HG02571 (cell line): ENCODE data around the gene FBRSL1.

Experiments
- ATAC-seq: cut with Tn5 transposase; IDR thresholded peaks from one replicate; pipeline ENCODE4 v1.9.1; 2021; ENCODE audit warnings: mild to moderate bottlenecking, moderate library complexity; ENCODE audit not compliant: unreplicated experiment

FBRSL1 gene

GRCh38 chr12:132495629-132496357 lies 5.8 kb downstream of the FBRSL1 start:
- no peak for ATAC-seq

DNA sequence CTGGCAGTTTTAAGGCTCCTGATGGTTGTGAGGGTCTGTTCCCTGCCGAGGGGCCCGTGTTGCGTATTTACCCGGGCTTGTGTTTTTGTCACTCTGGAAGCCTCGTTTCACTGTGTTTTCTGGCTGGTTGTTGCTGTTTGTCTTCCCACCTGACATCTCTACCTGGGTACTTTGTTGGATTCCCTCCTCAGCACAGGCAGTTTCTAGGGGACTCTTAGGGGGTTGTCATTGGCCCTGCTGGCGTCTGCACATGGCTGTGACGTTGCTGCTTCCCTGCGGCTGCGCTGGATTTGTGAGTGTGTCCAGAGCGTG lies 6.4 kb downstream of the FBRSL1 start:
- no peak for ATAC-seq

DNA sequence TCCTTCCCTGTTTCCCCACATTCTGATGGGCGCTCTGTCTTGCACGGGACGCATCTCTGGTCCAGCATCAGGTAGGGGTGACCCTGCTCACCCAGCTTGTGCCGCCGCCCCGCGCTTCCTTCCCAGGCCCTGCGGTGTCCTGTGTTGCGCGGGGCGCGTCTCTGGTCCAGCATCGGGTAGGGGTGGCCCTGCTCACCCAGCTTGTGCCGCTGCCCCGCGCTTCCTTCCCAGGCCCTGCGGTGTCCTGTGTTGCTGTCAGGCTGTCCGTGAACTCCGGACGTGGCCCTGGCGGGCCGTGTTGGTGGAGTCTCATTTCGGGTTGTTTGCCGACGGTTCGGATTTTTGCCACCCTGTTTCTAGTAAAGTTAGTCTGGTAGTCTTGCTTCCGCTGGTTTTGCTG lies 6.8 kb downstream of the FBRSL1 start:
- no peak for ATAC-seq

DNA sequence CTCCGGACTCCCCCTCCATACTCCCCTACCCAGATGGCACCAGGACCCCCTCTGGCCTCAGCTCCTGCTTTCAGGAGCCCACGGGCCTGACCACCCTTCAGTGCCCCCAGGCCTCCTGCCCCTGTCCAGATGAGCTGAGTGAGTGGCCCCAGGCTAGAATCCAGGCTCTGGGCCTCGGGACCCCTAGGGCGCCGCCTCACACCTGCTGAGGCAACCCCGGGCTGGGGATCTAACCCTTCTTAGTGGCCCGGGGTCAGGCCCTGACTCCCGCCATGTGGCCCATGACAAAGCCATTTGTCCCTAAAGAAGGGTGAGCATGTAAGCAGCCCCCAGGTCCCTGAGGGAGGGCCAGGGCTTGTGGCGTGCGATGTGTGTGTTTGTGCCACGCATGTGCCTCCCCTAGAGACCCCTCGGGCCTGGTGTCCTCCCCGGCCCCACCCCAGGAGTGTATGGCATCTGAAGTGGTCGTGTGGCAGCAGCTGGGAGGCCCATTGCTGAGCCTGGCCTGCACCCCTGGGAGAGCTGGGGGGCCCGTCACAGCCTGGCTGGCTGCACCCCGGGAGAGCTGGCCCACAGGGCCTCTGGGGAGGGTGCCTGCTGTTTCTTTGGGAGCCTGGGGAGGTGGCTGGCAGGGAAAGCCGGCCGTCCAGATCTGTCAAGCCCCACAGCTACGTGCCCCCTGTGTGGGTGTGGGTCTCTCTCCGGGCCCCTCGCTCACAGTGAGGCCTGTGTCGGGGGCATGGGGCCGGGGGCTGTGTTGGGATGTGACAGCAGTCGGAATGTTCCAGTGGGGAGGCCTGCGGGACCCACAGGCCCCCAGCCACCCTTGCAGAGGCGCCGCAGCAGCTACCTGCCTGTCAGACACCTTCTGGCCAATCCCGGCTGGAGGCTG lies 7.8 kb downstream of the FBRSL1 start:
- no peak for ATAC-seq

DNA sequence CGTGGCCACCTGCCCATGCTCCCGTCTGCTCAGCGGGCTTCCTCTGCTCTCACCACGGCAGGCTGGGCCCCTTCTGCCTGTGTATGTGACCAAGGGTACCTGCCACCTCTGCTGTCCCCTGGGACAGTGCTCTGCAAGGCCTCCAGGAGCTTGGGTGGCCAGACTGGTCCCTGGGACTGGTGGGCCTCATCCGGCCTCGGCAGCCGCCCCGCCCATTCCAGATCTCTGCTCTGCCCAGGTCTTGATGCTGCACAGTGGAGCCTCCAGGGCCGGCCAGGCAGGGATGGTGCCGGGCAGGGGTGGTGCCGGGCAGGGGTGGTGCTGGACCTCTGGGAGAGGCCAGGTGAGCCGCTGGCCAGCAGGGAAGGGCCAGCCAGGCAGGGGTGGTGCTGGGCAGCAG lies 9.0 kb downstream of the FBRSL1 start:
- ATAC-seq, result no peak

DNA sequence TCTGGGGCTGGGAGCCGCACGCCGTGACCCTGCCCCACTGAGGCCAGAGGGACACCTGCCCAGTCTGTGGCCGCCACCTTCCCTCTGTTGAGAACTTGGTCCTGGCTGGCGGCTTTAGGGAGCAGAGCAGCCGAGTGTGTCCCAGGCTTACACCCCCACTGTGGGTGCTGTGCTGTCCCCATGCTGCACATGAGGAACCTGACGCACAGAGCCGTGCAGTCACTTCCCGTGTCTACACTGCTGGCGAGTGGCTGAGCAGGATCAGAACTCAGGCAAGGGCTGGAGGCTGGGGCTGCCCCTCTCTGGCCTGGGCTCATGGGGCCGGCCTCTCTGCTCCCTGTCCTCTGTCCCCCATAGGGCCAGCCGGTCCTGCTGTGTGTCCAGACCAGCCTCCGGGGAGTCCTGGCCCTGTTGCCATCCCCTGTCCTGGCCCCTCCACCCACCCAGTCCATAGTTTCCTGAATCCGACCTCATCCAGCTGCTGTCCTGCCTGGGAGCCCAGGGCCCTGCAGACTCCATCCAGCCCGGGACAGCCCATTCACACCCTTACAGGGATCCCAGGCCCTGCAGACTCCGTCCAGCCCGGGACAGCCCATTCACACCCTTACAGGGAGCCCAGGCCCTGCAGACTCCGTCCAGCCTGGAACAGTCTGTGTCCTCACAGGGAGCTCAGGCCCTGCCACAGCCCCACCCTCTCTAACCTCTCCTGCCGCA lies 10.3 kb downstream of the FBRSL1 start:
- no peak for ATAC-seq

- ATAC-seq, result no peak
These were observed 10.9 kb downstream of the FBRSL1 start for GRCh38 chr12:132500856-132501180.

DNA sequence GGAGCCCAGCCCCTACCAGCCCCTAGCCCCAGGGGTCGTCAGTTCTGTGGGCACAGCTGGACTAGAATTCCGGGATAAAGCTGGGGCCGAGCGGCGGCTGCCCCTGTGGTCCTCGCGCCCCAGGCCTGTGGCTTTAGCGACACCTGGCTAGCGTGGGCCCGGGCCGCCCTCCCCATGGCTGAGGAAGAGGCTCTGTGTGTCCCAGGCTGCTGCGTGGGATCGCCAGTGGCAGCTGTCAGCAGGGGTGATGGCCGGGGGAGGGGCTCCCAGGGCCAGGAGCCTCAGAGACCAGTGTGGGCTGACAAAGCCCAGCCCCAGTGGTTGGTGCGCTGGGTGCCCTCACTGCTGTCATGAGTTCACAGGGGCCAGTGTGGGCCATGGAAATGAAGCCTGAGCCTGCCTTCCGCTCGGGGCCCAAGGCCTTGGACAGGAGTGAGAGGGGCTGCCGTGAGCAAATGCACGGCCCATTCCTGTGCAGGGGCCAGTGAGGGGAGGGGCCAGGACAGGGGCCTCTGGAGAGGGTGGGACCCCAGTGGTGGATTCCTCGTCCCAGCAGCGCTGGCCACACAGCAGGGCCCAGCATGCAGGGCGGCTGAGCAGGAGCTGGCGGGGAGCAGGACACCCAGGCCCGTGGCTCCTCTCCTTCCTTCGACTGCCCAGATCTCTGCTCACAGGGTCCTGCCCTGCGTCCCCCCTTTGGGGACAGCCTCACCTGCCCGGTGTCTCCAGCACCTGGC lies 11.4 kb downstream of the FBRSL1 start:
- no peak for ATAC-seq

GRCh38 chr12:132502149-132502881 lies 12.4 kb downstream of the FBRSL1 start:
- ATAC-seq, result no peak

- ATAC-seq, result no peak
These were observed 12.9 kb downstream of the FBRSL1 start for GRCh38 chr12:132502882-132503193.

DNA sequence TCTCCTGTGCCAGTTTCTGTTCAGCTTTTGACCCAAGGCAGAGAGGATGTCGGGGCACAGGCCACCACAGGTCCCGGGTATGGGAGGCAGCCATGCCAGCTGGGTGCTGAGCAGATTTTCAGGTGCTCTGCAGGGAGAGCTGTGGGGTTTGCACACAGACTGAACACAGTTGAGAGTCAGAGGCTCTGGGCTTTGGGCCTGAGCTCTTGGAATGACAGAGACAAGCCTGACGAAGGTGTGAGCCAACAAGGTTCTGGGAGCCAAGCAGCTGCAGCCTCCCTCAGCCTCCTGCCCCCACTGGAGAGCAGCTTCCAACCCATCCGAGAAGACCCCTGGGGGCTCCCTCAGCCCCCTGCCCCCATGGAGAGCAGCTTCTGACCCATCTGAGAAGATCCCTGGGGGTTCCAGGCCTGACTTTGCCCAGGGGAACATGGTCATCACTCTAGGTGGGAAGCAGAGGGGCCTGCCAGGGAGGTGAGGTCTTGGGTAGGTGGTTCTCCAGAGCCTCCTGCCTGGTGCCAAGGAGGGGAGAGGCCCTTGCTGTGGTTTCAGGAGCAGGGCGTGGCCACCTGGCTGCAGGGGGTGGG lies 13.8 kb downstream of the FBRSL1 start:
- no peak for ATAC-seq

GRCh38 chr12:132505105-132505851 lies 15.3 kb downstream of the FBRSL1 start:
- no peak for ATAC-seq

GRCh38 chr12:132505852-132506219 lies 15.9 kb downstream of the FBRSL1 start:
- no peak for ATAC-seq

GRCh38 chr12:132506328-132507160 lies 16.6 kb downstream of the FBRSL1 start:
- no peak for ATAC-seq

DNA sequence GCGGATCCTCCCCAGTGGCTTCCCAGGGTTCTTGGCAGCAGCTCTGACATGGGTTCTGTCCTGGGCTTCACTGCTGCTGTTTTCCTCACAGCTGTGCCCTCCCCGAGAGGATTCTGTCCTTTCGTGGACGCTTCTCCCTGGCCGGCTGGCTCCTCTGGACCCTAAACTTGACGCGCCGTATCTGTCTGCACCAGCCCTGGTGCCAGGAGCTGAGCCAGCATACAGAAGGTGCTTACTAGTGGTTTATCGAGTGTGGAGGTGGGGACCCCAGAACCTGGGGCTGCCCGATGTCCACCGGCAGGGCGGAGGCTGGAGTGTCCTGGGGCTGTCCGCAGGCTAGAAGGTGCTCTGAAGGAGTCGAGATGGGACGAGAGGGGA lies 17.2 kb downstream of the FBRSL1 start:
- no peak for ATAC-seq

- no peak for ATAC-seq
These were observed 17.9 kb downstream of the FBRSL1 start for GRCh38 chr12:132507656-132508490.

GRCh38 chr12:132508491-132508740 lies 18.5 kb downstream of the FBRSL1 start:
- ATAC-seq, result no peak
